Transverse colon (tissue), 4 donors: ENCODE results near the gene PNLDC1. TPM values are rescaled to one million over a fixed set of nuclear protein-coding genes. Genes with fewer than 3 reads are reported as not detected.
A peak's percentile ranks its signal among the peaks of the same experiment; 100 is the strongest.

Experiments used
- DNase-seq: peaks from one replicate; pipeline ENCODE4 v3.0.0-alpha.2; 2019
- H3K27ac ChIP-seq, 4 donors: fragments of 200-600 bp; sonication (generic); 2 replicates each; pipeline ENCODE4 v1.5.1; 2016 to 2018; ENCODE audit warnings: inconsistent platforms in 4 of 4
- H3K27me3 ChIP-seq: fragments of 200-600 bp; sonication (generic); 2 replicates; pipeline ENCODE4 v1.5.1; 2017; ENCODE audit warnings: inconsistent platforms
- H3K36me3 ChIP-seq, 4 donors: fragments of 200-600 bp; sonication (generic); 2 replicates each; pipeline ENCODE4 v1.5.1; 2017 to 2019; ENCODE audit warnings: inconsistent platforms in 4 of 4
- H3K4me1 ChIP-seq, 4 donors: fragments of 200-600 bp; sonication (generic); 2 replicates each; pipeline ENCODE4 v1.5.1; 2017 to 2020; ENCODE audit warnings: inconsistent platforms in 4 of 4
- H3K4me3 ChIP-seq, 4 donors: fragments of 200-600 bp; sonication (generic); 1 replicate in 1 of 4; 2 replicates in 3 of 4; pipeline versions ENCODE4 v1.5.1 to v1.6.1; 2017 to 2019; ENCODE audit warnings: inconsistent platforms in 4 of 4
- H3K9me3 ChIP-seq, 2 donors: fragments of 200-600 bp; sonication (generic); 2 replicates each; pipeline ENCODE4 v1.5.1; 2017 to 2019; ENCODE audit warnings: inconsistent platforms in 2 of 2
- CTCF ChIP-seq, 5 experiments: fragments of 200-600 bp in 3 of 5; fragments of 450-650 bp in 2 of 5; sonication (generic) in 3 of 5; IDR thresholded peaks; 1 replicate in 2 of 5; 2 replicates in 3 of 5; pipeline ENCODE4 v1.5.1; 2016 to 2017; ENCODE audit warnings: antibody characterized with exemption in 5 of 5, inconsistent platforms in 3 of 5, mild to moderate bottlenecking in 2 of 5, moderate library complexity in 1 of 5
- EP300 ChIP-seq: sonication (generic); formaldehyde crosslinking; IDR thresholded peaks from one replicate; pipeline ENCODE4 v1.6.1; 2017; ENCODE audit warnings: antibody characterized with exemption, low read depth
- POLR2A ChIP-seq: fragments of 450-650 bp; IDR thresholded peaks from one replicate; pipeline ENCODE4 v1.6.1; 2016; ENCODE audit warnings: antibody characterized with exemption, mild to moderate bottlenecking, moderate library complexity
- POLR2AphosphoS5 ChIP-seq, 3 donors: sonication (generic); formaldehyde crosslinking; IDR thresholded peaks; one replicate each; pipeline ENCODE4 v1.6.1; 2016; ENCODE audit warnings: antibody characterized with exemption in 3 of 3
- WGBS, 2 donors: methylation state at CpG; one replicate each; pipeline ENCODE4 v1.1.5; 2018; ENCODE audit warnings: low coverage in 1 of 2; 5-methylcytosine and 5-hydroxymethylcytosine counted together
- in situ Hi-C, 4 donors: fragments of 200-750 bp; cut with MboI; loops; one replicate each; pipeline versions ENCODE4 v1.15.0 to v1.15.1; 2017; ENCODE audit warnings: low sequenced_read_pairs in 3 of 4, low pct_ligation_motif_present in 1 of 4, low pct_unique_long_range_greater_than_20kb in 1 of 4
- intact Hi-C: fragments of 100-400 bp; cut with DNase I; formaldehyde crosslinking; loops from one replicate; pipeline ENCODE4 v1.15.1; 2023; ENCODE audit warnings: low total_unique reads
- total RNA-seq, 4 donors: library from RNA; depleted of rRNA; stranded (reverse); fragments of >200 nt; gene quantifications; one replicate each; pipeline ENCODE4 v1.1.0, GENCODE V29; 2016

The PNLDC1 gene
- total RNA-seq, 4 donors from 2014 or later, result 1.5 TPM; not detected in 3

- in situ Hi-C loops (no loop called here), intact Hi-C loops (no loop called here)
- H3K27ac ChIP-seq, result peak overlapping the region; percentile 97 to 100 (median 98)
- peaks cover 0 to 6% (median 3%) of the 10 kb centered on the region in 4 donors for H3K36me3 ChIP-seq
- peak overlapping the region in 2 of 4 donors; percentile 81 to 92 for H3K4me3 ChIP-seq
- H3K9me3 ChIP-seq, result no peaks in the 10 kb centered on the region
- H3K27me3 ChIP-seq, result no peaks in the 10 kb centered on the region
- 56 to 75% methylated on average over 2 to 3 of the region's 3 CpGs for WGBS, 2 donors
- TF ChIP-seq CTCF (IDR thresholded peaks at IDR 0.05) (no peak), POLR2A (no peak), POLR2AphosphoS5 (IDR thresholded peaks at IDR 0.05) (no peak), EP300 (no peak)
- peaks cover 6 to 22% (median 19%) of the 10 kb centered on the region in 4 donors for H3K4me1 ChIP-seq
- DNase-seq, result no peak
These were observed 39.4 kb upstream of the PNLDC1 start for GRCh38 chr6:159760602-159761057.

GRCh38 chr6:159761129-159761872, 38.8 kb upstream of the PNLDC1 start:
- H3K4me3 ChIP-seq, result peak overlapping the region; percentile 45 to 92 (median 78)
- TF ChIP-seq POLR2A (no peak), CTCF (IDR thresholded peaks at IDR 0.05) (no peak), POLR2AphosphoS5 (IDR thresholded peaks at IDR 0.05) (no peak), EP300 (no peak)
- peaks cover 6 to 22% (median 19%) of the 10 kb centered on the region in 4 donors for H3K4me1 ChIP-seq
- intact Hi-C loops (no loop called here), in situ Hi-C loops (no loop called here)
- no peaks in the 10 kb centered on the region for H3K9me3 ChIP-seq
- WGBS, 2 donors, result 2 to 22% methylated on average over 9 to 42 of the region's 45 CpGs
- no peaks in the 10 kb centered on the region for H3K27me3 ChIP-seq
- peaks cover 0 to under 1% (median 0%) of the 10 kb centered on the region in 4 donors for H3K36me3 ChIP-seq
- peak; percentile 31 for DNase-seq
- H3K27ac ChIP-seq, result peak overlapping the region; percentile 97 to 100 (median 98)

- 0% methylated on average over 48 of the region's 76 CpGs; no CpG with 5 or more reads in 1 of the 2 donors for WGBS, 2 donors
- peaks cover 6 to 22% (median 19%) of the 10 kb centered on the region in 4 donors for H3K4me1 ChIP-seq
- in situ Hi-C loops, result no loop called here
These were observed 38.0 kb upstream of the PNLDC1 start, which contains the start of gene ACAT2 for GRCh38 chr6:159761873-159762680. TSS of gene ACAT2 (plus strand) at chr6:159762045. CDS start at chr6:159762088, 43 bp downstream.

More at GRCh38 chr6:159761873-159762680, 38.0 kb upstream of the PNLDC1 start, which contains the start of gene ACAT2:
- Histone ChIP-seq H3K9me3 (no peaks in the 10 kb centered on the region), H3K36me3 (peaks cover 0 to 5% (median 2%) of the 10 kb centered on the region in 4 donors), H3K4me3 (peak within 1 kb of the TSS; percentile 60 to 92 (median 78)), H3K27me3 (no peaks in the 10 kb centered on the region), H3K27ac (peak within 1 kb of the TSS; percentile 97 to 100 (median 98))
- peak; percentile 96 for DNase-seq
- intact Hi-C loops, result no loop called here
- peak; percentile 68 to 88 (median 78) for TF ChIP-seq POLR2AphosphoS5 (IDR thresholded peaks at IDR 0.05)
- TF ChIP-seq POLR2A, result peak; percentile 79
- TF ChIP-seq EP300, result no peak
- TF ChIP-seq CTCF (IDR thresholded peaks at IDR 0.05), result peak in 3 of 5 experiments; percentile 22 to 50 (median 43)
